GM19328 (cell line): ENCODE results near the gene PLXNA2.

Source experiments
- ATAC-seq: cut with Tn5 transposase; IDR thresholded peaks from one replicate; pipeline ENCODE4 v1.9.1; 2021; ENCODE audit warnings: mild to moderate bottlenecking, moderate library complexity; ENCODE audit not compliant: unreplicated experiment

PLXNA2 gene

GRCh38 chr1:208242941-208243526, 1.1 kb downstream of the PLXNA2 start:
- ATAC-seq: no peak

- no peak for ATAC-seq
Measured at GRCh38 chr1:208242146-208242545, 2.0 kb downstream of the PLXNA2 start.

GRCh38 chr1:208241512-208241911, 2.7 kb downstream of the PLXNA2 start:
- no peak for ATAC-seq

GRCh38 chr1:208240662-208241355, 3.4 kb downstream of the PLXNA2 start:
- ATAC-seq: no peak

- no peak for ATAC-seq
Measured at GRCh38 chr1:208239473-208240381, 4.5 kb downstream of the PLXNA2 start.

- no peak for ATAC-seq
Measured at GRCh38 chr1:208238710-208239472, 5.3 kb downstream of the PLXNA2 start.

- no peak for ATAC-seq
Measured at GRCh38 chr1:208237241-208237640, 6.9 kb downstream of the PLXNA2 start.

GRCh38 chr1:208235982-208236761, 8.0 kb downstream of the PLXNA2 start:
- no peak for ATAC-seq

GRCh38 chr1:208235356-208235981, 8.7 kb downstream of the PLXNA2 start:
- ATAC-seq: no peak

GRCh38 chr1:208234721-208235120, 9.5 kb downstream of the PLXNA2 start:
- ATAC-seq: no peak

GRCh38 chr1:208233978-208234377, 10.2 kb downstream of the PLXNA2 start:
- ATAC-seq: no peak

GRCh38 chr1:208233546-208233945, 10.6 kb downstream of the PLXNA2 start:
- ATAC-seq: no peak

GRCh38 chr1:208232662-208233038, 11.5 kb downstream of the PLXNA2 start:
- ATAC-seq: no peak

- ATAC-seq: no peak
Measured at GRCh38 chr1:208231881-208232661, 12.1 kb downstream of the PLXNA2 start.

GRCh38 chr1:208230668-208231529, 13.3 kb downstream of the PLXNA2 start:
- no peak for ATAC-seq

GRCh38 chr1:208228550-208228949, 15.6 kb downstream of the PLXNA2 start:
- ATAC-seq: no peak

- ATAC-seq: no peak
Measured at GRCh38 chr1:208228026-208228425, 16.2 kb downstream of the PLXNA2 start.

- no peak for ATAC-seq
Measured at GRCh38 chr1:208227366-208227765, 16.8 kb downstream of the PLXNA2 start.
